Measurements from ENCODE around the gene C19orf47.

The C19orf47 gene

DNA sequence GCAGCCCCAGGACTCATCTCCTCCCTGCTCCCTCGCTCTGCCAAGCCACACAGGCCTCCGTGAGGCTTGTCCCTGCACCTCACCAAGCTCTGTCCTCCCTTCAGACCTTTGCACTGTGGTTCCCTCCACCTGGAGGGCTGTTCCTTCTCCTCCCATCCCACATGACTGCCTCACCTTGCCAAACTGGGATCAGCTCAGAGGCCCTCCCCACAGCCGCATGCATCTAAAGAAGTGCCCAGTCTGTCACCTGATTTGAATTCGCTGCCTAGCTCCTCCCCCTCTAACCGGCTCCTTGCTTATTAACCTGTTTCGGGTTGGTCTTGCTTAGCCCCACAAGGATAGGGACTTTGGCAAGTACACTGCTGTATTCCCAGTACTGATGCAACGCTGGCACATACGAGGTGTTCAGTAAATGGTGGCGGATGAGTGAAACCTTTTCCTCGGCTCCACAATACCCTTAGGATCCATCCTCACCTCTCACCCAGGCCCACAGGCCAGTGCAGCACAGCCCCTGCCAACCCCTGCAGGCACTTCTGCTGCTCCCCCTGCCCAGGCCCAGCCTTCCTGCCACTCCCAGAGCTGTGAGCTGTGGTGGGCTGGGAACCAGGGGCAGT, 67.5 kb downstream of the C19orf47 start:
- DNase-seq = no peak

DNA sequence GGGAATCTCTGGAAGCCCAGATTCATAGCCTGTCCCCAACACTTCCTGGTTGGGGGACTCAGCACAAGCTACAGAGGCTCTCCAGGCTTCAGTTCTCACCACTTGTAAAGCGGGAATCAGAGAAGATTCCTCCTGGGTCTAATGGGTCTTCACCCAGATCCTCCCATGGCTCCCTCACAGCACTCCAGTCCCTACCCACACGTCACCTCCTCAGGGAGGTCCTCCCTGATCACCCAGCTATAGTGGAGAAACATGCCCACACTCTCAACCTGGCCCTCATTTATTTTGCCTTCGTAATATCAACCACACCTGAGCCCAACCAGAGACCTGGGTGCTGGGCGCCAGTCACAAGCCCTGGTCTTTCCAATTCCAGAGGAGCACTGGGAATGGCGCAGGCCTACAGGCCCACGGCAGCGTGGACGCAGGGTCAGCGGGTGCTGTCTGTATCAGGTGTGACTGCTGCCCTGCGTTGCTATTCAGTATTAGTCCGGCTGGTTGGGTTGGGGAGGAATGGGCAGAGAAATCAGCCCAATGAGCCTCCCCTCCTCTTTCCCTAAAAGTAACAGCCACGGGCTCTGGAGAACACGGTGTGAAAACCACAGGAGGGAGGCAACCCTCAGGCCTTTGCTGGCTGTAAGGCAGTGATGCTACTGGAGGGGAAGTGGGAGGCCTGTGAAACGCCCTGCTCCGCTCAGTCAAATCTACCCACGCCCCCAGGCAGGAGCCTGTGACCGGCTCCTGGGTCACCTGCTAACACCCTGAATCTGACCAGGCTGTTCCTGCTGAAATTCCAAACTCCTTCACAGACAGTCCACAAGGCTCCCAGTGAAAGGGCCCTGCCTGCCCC, 68.2 kb downstream of the C19orf47 start:
- no peak for DNase-seq

DNA sequence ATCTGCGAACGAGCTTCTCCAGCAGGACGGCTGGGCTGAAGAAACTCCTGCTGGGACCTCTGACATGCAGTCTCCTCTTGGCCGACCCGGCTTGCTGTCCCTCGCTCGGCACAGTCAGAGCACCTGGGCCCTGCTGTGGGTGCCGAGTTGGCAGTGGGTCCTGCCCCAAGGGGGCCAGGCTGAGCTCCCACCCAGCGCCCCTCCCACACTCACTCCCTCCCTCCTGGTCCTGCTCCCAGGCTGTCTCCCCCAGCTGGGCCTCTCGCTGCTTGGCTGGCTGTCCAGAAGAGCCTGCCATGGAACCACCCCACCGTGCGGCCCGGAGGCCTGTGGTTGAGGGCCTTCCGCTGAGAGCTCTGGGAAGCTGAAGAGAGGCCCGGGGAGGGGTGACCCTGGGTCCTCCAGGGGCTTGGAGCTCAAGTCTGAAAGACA, 69.1 kb downstream of the C19orf47 start:
- no peak for DNase-seq

GRCh38 chr19:40278361-40279035, 69.7 kb downstream of the C19orf47 start:
- DNase-seq = no peak

DNA sequence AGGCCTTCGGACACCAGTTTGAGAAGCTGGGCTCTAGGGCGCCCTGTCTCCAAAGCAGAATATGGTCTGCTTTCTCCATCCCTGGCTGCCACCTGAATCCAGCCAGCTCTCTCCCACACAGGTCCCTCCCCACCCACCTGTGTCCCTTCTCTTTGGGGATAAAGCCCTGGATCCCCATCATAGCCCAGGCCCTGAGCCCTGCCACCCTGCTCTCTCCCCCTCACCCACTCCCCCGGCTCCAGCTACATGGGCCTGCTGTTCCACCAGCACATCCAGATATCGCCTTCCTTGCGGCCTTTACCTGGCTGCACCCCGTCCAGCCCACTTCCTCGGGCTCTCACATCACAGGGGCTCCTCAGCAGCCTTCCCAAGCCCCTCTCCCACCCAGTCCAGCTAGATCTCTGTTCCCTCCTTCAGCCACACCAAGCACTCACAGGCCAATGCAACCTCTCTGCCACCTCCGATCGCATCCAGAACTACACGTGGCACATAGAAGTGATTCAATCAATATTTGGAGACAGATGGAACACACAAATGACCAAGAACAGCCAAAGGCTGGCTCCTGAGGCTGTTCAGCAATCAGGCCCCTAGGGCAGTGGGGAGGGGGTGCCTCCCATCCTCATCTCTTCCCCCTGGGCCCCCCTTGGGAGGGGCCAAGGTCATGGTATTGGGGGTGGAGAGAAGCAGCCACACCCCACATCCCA, 70.7 kb downstream of the C19orf47 start:
- no peak for DNase-seq

GRCh38 chr19:40274585-40275544, 73.3 kb downstream of the C19orf47 start:
- no peak for DNase-seq

GRCh38 chr19:40273469-40274360, 74.5 kb downstream of the C19orf47 start:
- DNase-seq = no peak

GRCh38 chr19:40272261-40272660, 75.9 kb downstream of the C19orf47 start:
- DNase-seq = no peak

DNA sequence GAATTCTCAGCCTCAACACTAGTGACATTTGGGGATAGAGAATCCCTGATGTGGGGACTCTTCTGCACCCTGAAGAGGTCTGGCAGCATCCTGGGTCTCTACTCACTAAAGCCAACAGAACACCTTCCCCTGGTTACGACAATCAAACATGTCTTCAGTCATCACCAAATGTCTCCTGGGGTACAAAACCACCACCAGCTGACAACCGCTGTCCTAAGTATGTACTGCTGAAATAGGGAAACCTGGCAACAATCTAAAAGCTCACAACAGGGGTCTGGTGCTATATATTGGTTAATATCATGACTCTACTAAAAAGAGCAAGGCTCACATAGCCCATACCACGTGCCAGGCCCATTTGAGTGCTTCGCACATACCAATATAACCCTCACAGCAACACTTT, 76.5 kb downstream of the C19orf47 start:
- DNase-seq = no peak

DNA sequence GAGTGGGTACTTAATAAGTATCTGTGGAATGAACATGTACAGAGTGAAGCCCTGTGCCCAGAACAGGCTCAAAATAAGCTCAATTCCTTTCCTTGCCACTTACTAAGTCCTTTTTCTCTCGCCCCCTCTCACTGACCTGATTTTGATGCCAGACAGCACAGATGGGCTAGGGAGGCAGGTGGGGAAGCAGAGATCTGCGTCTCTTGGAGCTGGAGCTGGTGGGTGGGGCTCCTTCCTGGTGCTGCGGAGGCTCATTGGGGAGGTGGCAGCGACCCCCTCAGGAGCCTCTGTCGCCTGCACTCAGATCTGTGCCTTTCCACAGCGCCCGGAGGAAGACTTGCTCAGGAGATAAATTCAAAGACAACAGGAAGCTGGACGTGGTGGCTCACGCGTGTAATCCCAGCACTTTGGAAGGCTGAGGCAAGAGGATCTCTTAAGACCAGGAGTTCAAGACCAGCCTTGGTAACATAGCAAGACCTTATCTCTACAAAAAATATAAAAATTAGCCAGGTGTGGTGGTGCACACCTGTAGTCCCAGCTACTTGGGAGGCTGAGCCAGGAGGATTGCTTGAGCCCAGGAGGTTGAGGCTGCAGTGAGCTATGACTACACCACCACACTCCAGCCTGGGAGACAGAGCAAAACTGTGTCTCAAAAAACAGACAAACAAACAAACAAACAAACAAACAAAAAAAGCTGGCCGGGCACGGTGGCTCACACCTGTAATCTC, 77.7 kb downstream of the C19orf47 start:
- no peak for DNase-seq
